SK-N-SH treated with all-trans-retinoic acid at 6 μM for 48 hours (cell line): ENCODE data around the gene SFI1.
A peak's percentile ranks its signal among the peaks of the same experiment; 100 is the strongest.

ENCODE experiments used
- ATAC-seq: fragments of 200-7000 bp; cut with Tn5 transposase; 3 replicates; pipeline ENCODE4 v1.9.1; 2020; ENCODE audit warnings: mild to moderate bottlenecking, moderate library complexity
- BACH2 ChIP-seq: fragments of 250-450 bp; sonication (Bioruptor Pico); IDR thresholded peaks from 2 replicates; pipeline ENCODE4 v1.9.0; 2021; ENCODE audit warnings: mild to moderate bottlenecking, borderline replicate concordance
- CSDC2 ChIP-seq: fragments of 250-450 bp; sonication (Bioruptor Pico); IDR thresholded peaks from 2 replicates; pipeline ENCODE4 v1.5.0; 2020; ENCODE audit warnings: mild to moderate bottlenecking, moderate library complexity
- CSRNP3 ChIP-seq: fragments of 250-450 bp; sonication (Bioruptor Pico); IDR thresholded peaks from 2 replicates; pipeline ENCODE4 v1.5.1; 2021; ENCODE audit warnings: mild to moderate bottlenecking, moderate library complexity
- ESRRG ChIP-seq: fragments of 250-450 bp; sonication (Bioruptor Pico); IDR thresholded peaks from 2 replicates; pipeline ENCODE4 v1.6.1; 2021; ENCODE audit warnings: mild to moderate bottlenecking
- GLIS3 ChIP-seq: fragments of 250-450 bp; sonication (Bioruptor Pico); IDR thresholded peaks from 2 replicates; pipeline ENCODE4 v1.5.0; 2020; ENCODE audit warnings: mild to moderate bottlenecking, moderate library complexity
- ISL1 ChIP-seq: fragments of 250-450 bp; sonication (Bioruptor Pico); IDR thresholded peaks from 2 replicates; pipeline ENCODE4 v2.1.2; 2022; ENCODE audit warnings: mild to moderate bottlenecking, moderate library complexity
- OSR1 ChIP-seq: fragments of 250-450 bp; sonication (Bioruptor Pico); IDR thresholded peaks from 2 replicates; pipeline ENCODE4 v1.8.0; 2022; ENCODE audit warnings: moderate library complexity, mild to moderate bottlenecking, inconsistent platforms
- PPARA ChIP-seq: fragments of 250-450 bp; sonication (Bioruptor Pico); IDR thresholded peaks from 2 replicates; pipeline ENCODE4 v1.5.0; 2020; ENCODE audit warnings: mild to moderate bottlenecking, borderline replicate concordance
- SNAI2 ChIP-seq: fragments of 250-450 bp; sonication (Bioruptor Pico); IDR thresholded peaks from 2 replicates; pipeline ENCODE4 v1.5.0; 2020; ENCODE audit warnings: mild to moderate bottlenecking, moderate library complexity
- TCF4 ChIP-seq: fragments of 250-450 bp; sonication (Bioruptor Pico); IDR thresholded peaks from 2 replicates; pipeline ENCODE4 v1.8.0; 2021; ENCODE audit warnings: mild to moderate bottlenecking, moderate library complexity, borderline replicate concordance
- TSHZ2 ChIP-seq: fragments of 250-450 bp; sonication (Bioruptor Pico); IDR thresholded peaks from 2 replicates; pipeline ENCODE4 v1.5.0; 2020; ENCODE audit warnings: mild to moderate bottlenecking, moderate library complexity
- ZC3H10 ChIP-seq: fragments of 250-450 bp; sonication (Bioruptor Pico); IDR thresholded peaks from 2 replicates; pipeline ENCODE4 v1.5.1; 2021; ENCODE audit warnings: mild to moderate bottlenecking, moderate library complexity
- ZFP3 ChIP-seq: fragments of 250-450 bp; sonication (Bioruptor Pico); IDR thresholded peaks from 2 replicates; pipeline ENCODE4 v1.5.0; 2020; ENCODE audit warnings: mild to moderate bottlenecking, moderate library complexity
- ZFP30 ChIP-seq: fragments of 450-650 bp; formaldehyde crosslinking; IDR thresholded peaks from 2 replicates; pipeline ENCODE4 v1.5.0; 2022; ENCODE audit warnings: mild to moderate bottlenecking, moderate library complexity
- ZNF565 ChIP-seq: fragments of 450-650 bp; formaldehyde crosslinking; conservative IDR thresholded peaks from 2 replicates; pipeline ENCODE4 v1.5.0; 2020; ENCODE audit warnings: low read depth, mild to moderate bottlenecking, moderate library complexity
- ZNF70 ChIP-seq: fragments of 450-650 bp; formaldehyde crosslinking; IDR thresholded peaks from 2 replicates; pipeline ENCODE4 v1.5.0; 2020; ENCODE audit warnings: mild to moderate bottlenecking, moderate library complexity
- ZNF8 ChIP-seq: fragments of 450-650 bp; formaldehyde crosslinking; IDR thresholded peaks from 2 replicates; pipeline ENCODE4 v1.5.0; 2020; ENCODE audit warnings: mild to moderate bottlenecking, moderate library complexity
- TF ChIP-seq, protein P1 (sequence below): fragments of 250-450 bp; sonication (Bioruptor Pico); IDR thresholded peaks from 2 replicates; pipeline ENCODE4 v1.5.1; 2020; ENCODE audit warnings: low read depth, mild to moderate bottlenecking, moderate library complexity
- TF ChIP-seq, protein P2 (sequence below): fragments of 250-450 bp; sonication (Bioruptor Pico); IDR thresholded peaks from 2 replicates; pipeline ENCODE4 v1.8.0; 2020; ENCODE audit warnings: mild to moderate bottlenecking, moderate library complexity, borderline replicate concordance
- TF ChIP-seq, protein P3 (sequence below): fragments of 250-450 bp; sonication (Bioruptor Pico); IDR thresholded peaks from 2 replicates; pipeline ENCODE4 v1.8.0; 2021; ENCODE audit warnings: low read depth, mild to moderate bottlenecking, moderate library complexity, borderline replicate concordance

SFI1 gene

DNA sequence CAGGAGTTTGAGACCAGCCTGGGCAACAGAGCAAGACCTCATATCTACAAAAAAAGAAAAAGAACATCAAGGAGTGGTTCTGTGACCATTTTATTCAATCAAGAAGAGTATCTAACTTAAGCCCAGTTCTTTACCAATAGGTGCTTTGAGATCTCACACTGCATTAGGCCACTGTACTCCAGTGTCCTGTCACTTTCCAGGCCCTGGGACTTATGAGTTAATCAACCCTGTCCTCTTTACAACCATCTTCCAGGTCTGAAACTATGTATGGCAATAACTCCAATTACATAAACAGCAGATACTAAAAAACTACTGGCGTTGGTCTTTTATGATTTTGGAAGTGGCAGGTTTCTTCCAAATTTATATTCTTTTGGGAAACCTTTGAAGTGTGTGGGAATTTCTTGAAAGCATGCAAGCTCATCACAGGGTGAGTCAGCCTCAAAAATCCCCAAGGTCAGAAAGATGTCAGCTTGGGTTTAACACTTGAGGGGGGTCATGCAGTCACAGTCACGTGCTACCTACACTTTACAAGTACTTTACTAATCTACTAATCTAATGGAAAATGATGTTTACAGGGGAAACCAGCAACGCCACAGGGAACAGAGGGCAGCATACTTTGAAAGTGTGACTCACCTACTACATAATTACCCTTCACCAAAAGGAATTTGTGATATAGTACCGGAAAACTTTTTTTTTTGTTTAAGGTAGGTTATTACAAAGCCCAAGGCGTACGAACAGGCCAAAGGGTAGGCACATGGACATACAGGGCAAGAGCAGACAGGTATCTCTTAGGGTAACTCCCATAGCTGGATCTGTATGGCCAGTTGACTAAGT is 150.1 kb downstream of the SFI1 start:
- peak; percentile 76 for ATAC-seq
- TF ChIP-seq ZNF8 (CRISPR knock-in tag) (no peak), ZNF70 (no peak), ISL1 (peak; percentile 66)

DNA sequence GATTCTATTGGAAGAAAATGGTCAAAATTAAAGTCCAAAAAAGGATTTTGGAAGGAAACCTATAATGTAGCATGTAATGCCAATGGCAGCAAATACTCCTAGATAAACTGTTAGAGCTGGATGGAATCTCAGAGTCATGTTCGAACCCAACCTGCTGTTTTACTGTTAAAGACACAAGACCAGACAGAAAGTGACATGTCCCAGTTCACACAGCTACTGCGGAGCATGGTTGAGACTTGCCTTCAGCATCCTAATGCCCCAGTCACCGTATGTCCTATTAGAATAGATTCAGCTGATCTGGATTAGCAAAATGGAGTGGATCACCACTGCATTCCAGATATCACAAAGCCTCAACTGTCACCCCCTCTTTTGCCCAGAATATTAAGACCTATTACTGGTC is 150.7 kb downstream of the SFI1 start:
- no peak for TF ChIP-seq ZNF565 (CRISPR knock-in tag)
- no peak for TF ChIP-seq ZC3H10 (CRISPR knock-in tag)
- TF ChIP-seq, protein P1, sequence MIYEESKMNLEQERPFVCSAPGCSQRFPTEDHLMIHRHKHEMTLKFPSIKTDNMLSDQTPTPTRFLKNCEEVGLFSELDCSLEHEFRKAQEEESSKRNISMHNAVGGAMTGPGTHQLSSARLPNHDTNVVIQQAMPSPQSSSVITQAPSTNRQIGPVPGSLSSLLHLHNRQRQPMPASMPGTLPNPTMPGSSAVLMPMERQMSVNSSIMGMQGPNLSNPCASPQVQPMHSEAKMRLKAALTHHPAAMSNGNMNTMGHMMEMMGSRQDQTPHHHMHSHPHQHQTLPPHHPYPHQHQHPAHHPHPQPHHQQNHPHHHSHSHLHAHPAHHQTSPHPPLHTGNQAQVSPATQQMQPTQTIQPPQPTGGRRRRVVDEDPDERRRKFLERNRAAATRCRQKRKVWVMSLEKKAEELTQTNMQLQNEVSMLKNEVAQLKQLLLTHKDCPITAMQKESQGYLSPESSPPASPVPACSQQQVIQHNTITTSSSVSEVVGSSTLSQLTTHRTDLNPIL (CRISPR knock-in tag), result no peak
- no peak for TF ChIP-seq ZNF70
- no peak for ATAC-seq

DNA sequence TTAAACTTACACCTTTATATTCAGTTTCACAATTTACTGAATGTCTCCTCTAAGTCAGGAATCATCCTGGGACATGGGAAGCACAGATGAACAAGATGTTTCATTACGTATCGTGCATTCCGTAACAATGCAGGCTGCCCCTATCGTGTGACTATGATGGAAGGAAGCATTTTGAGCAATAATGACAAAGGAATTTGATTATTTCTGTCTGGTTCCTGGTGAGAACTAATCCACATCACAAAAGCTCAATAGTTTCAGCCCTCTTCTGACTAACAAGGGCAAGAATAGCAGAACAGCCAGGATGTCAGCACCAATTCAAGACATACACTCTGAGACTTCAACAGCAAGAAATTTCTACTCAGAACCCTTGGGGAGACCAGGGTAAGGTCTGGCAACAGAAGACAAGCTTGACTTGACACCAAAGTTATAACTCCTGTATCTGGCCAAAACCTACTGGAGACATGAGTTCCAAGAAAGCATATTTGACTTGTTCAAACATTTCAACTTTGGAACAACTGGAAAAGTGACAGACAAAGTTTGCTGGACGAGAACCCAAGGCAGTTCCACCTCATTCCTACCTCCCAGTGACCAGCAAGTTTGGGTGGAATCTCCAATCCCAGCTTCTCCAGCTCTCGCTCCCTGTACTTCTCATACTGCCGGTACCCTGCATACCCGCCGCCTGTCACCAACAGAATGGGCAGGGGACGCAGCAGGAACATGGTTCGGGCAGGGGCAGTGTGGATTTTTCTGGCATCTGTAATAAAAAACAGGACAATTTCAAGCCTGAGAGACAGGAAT is 151.4 kb downstream of the SFI1 start:
- no peak; the same call in 1 of the 3 replicates for ATAC-seq
- TF ChIP-seq BACH2 (CRISPR knock-in tag) (no peak), SNAI2 (CRISPR knock-in tag) (no peak), GLIS3 (CRISPR knock-in tag) (no peak), ZNF8 (CRISPR knock-in tag) (no peak), ZFP3 (CRISPR knock-in tag) (no peak), CSRNP3 (CRISPR knock-in tag) (no peak), ZNF565 (CRISPR knock-in tag) (no peak), ESRRG (CRISPR knock-in tag) (no peak), ZFP30 (CRISPR knock-in tag) (no peak), ISL1 (no peak), TCF4 (no peak), ZNF70 (no peak), PPARA (CRISPR knock-in tag) (no peak), ZC3H10 (CRISPR knock-in tag) (no peak)
- TF ChIP-seq, protein P2, sequence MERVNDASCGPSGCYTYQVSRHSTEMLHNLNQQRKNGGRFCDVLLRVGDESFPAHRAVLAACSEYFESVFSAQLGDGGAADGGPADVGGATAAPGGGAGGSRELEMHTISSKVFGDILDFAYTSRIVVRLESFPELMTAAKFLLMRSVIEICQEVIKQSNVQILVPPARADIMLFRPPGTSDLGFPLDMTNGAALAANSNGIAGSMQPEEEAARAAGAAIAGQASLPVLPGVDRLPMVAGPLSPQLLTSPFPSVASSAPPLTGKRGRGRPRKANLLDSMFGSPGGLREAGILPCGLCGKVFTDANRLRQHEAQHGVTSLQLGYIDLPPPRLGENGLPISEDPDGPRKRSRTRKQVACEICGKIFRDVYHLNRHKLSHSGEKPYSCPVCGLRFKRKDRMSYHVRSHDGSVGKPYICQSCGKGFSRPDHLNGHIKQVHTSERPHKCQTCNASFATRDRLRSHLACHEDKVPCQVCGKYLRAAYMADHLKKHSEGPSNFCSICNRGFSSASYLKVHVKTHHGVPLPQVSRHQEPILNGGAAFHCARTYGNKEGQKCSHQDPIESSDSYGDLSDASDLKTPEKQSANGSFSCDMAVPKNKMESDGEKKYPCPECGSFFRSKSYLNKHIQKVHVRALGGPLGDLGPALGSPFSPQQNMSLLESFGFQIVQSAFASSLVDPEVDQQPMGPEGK (CRISPR knock-in tag), result no peak
- TF ChIP-seq, protein P3, sequence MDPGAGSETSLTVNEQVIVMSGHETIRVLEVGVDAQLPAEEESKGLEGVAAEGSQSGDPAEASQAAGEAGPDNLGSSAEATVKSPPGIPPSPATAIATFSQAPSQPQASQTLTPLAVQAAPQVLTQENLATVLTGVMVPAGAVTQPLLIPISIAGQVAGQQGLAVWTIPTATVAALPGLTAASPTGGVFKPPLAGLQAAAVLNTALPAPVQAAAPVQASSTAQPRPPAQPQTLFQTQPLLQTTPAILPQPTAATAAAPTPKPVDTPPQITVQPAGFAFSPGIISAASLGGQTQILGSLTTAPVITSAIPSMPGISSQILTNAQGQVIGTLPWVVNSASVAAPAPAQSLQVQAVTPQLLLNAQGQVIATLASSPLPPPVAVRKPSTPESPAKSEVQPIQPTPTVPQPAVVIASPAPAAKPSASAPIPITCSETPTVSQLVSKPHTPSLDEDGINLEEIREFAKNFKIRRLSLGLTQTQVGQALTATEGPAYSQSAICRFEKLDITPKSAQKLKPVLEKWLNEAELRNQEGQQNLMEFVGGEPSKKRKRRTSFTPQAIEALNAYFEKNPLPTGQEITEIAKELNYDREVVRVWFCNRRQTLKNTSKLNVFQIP (CRISPR knock-in tag), result no peak
- TF ChIP-seq, protein P1 (CRISPR knock-in tag), result no peak

DNA sequence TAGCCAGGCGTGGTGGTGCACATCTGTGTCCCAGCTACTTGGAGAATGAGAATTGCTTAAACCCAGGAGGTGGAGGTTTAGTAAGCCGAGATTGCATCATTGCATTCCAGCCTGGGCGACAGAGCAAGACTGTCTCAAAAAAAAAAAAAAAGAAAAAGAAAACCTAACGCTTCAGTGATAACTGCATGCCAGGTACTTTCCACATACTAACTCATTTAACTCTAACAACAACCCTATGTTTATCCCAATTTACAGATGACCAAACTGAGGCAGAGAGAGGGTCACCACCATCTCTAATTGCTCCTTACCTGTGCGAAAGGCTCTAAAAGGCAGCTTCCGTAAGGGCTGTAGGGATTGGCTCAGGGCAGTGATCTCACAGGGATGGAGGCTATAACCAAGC is 154.1 kb downstream of the SFI1 start:
- no peak for ATAC-seq
- TF ChIP-seq OSR1 (CRISPR knock-in tag) (no peak), BACH2 (CRISPR knock-in tag) (no peak), TSHZ2 (no peak), CSDC2 (CRISPR knock-in tag) (no peak), ZFP3 (CRISPR knock-in tag) (no peak), PPARA (CRISPR knock-in tag) (no peak), ZNF565 (CRISPR knock-in tag) (no peak), CSRNP3 (CRISPR knock-in tag) (no peak), SNAI2 (CRISPR knock-in tag) (no peak)
